ENCODE results near the gene CLMN.

DNA sequence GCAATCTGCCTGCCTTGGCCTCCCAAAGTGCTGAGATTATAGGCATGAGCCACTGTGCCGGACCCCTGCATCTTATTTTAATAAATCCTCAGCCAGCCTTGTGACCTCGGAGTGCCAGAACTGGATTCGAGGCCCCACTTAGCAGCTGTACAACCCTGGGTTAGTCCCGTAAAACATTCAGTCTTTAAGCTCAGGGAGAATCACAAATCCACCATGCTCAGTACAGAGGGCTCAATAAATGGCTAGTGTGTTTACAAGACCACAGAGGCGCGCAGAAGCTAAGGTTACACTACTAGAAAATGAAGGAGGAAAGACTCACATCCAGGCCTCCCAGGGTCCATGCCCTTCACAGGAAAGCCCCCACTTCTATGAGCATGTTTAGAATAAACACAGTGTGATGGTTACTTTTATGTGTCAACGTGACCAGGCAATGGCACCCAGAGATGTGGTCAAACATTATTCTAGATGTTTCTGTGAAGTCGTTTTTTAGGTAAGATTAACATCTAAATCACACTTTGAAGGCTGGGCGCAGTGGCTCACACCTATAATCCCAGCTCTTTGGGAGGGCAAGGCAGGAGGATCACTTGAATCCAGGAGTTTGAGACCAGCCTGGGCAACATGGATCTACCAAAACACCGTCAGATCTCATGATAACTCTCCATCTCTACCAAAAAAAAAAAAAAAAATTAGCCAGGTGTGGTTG is 55.3 kb downstream of the CLMN start:
- TF ChIP-seq, protein P1, sequence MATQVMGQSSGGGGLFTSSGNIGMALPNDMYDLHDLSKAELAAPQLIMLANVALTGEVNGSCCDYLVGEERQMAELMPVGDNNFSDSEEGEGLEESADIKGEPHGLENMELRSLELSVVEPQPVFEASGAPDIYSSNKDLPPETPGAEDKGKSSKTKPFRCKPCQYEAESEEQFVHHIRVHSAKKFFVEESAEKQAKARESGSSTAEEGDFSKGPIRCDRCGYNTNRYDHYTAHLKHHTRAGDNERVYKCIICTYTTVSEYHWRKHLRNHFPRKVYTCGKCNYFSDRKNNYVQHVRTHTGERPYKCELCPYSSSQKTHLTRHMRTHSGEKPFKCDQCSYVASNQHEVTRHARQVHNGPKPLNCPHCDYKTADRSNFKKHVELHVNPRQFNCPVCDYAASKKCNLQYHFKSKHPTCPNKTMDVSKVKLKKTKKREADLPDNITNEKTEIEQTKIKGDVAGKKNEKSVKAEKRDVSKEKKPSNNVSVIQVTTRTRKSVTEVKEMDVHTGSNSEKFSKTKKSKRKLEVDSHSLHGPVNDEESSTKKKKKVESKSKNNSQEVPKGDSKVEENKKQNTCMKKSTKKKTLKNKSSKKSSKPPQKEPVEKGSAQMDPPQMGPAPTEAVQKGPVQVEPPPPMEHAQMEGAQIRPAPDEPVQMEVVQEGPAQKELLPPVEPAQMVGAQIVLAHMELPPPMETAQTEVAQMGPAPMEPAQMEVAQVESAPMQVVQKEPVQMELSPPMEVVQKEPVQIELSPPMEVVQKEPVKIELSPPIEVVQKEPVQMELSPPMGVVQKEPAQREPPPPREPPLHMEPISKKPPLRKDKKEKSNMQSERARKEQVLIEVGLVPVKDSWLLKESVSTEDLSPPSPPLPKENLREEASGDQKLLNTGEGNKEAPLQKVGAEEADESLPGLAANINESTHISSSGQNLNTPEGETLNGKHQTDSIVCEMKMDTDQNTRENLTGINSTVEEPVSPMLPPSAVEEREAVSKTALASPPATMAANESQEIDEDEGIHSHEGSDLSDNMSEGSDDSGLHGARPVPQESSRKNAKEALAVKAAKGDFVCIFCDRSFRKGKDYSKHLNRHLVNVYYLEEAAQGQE (IDR thresholded peaks at IDR 0.05; ENCODE audit: borderline replicate concordance) = no peak
- TF ChIP-seq, protein P1 (CRISPR knock-in tag; IDR thresholded peaks at IDR 0.05; ENCODE audit: low read depth) = no peak
- TF ChIP-seq CTCF (IDR thresholded peaks at IDR 0.05 in 2 of 3, conservative IDR thresholded peaks at IDR 0.05 in 1 of 3; ENCODE audit: insufficient read depth in 2 of 3, low read depth in 1 of 3, low read length in 3 of 3) = no peak

Data from K562 (cell line).